Panc1 (cell line): ENCODE results near the gene TXNL1. TPM values are rescaled to one million over a fixed set of nuclear protein-coding genes. Genes with fewer than 3 reads are reported as not detected.
"Not testable (repeated sequence)": the region's sequence is repeated elsewhere in the genome, so short reads cannot be mapped to it uniquely, and the experiment has no call there.

Experiments used
- ATAC-seq: fragments of 200-7000 bp; cut with Tn5 transposase; 2 replicates; pipeline ENCODE4 v1.9.1; 2020; ENCODE audit warnings: mild to moderate bottlenecking, moderate library complexity
- BruUV-seq: library from RNA; stranded (reverse); fragments of 400-500 nt; replicated peaks from 2 replicates; lab custom pipeline; 2021; lab: Mats Ljungman, UMichigan
- CTCF ChIA-PET: fragments of 300-600 bp; sonication (Branson Sonifier 250); formaldehyde crosslinking; loops from one replicate; lab custom pipeline; 2022; ENCODE audit warnings: antibody characterized with exemption; lab: Charles Lee
- POLR2A ChIA-PET: fragments of 300-600 bp; sonication (Branson Sonifier 250); formaldehyde crosslinking; loops from one replicate; lab custom pipeline; 2022; ENCODE audit warnings: antibody characterized with exemption; lab: Charles Lee
- DNase-seq: peaks from one replicate; pipeline ENCODE4 v3.0.0-alpha.2; 2010; ENCODE audit warnings: low read depth, low spot score
- H3K27ac ChIP-seq: 2 replicates; pipeline ENCODE4 v1.5.1; 2011; ENCODE audit warnings: mild to moderate bottlenecking, low read length, inconsistent platforms
- H3K27me3 ChIP-seq: fragments of 200-500 bp; sonication (Bioruptor generic); 2 replicates; pipeline ENCODE4 v1.6.0; 2014; ENCODE audit warnings: low read length, inconsistent platforms; ENCODE audit not compliant: control insufficient read depth, insufficient read depth
- H3K36me3 ChIP-seq: fragments of 200-500 bp; sonication (Bioruptor generic); 2 replicates; pipeline ENCODE4 v1.5.1; 2014; ENCODE audit warnings: inconsistent platforms, mild to moderate bottlenecking, low read length, moderate library complexity; ENCODE audit not compliant: control insufficient read depth, insufficient read depth
- H3K4me1 ChIP-seq: 2 replicates; pipeline ENCODE4 v1.5.1; 2011; ENCODE audit warnings: inconsistent platforms, mild to moderate bottlenecking, low read length, moderate library complexity; ENCODE audit not compliant: control insufficient read depth, insufficient read depth
- H3K4me3 ChIP-seq, 2 experiments: 2 replicates each; pipeline ENCODE4 v1.5.1; 2011 to 2012; ENCODE audit warnings: low read depth in 2 of 2, low read length in 2 of 2, mild to moderate bottlenecking in 2 of 2, inconsistent platforms in 1 of 2, moderate library complexity in 1 of 2
- H3K9me3 ChIP-seq: fragments of 200-500 bp; sonication (Bioruptor generic); 2 replicates; pipeline ENCODE4 v1.5.1; 2014; ENCODE audit warnings: low read depth, mild to moderate bottlenecking, inconsistent platforms, low read length, moderate library complexity; ENCODE audit not compliant: control insufficient read depth, insufficient read depth
- POLR2AphosphoS5 ChIP-seq: IDR thresholded peaks from 2 replicates; pipeline ENCODE4 v1.6.1; 2012; ENCODE audit warnings: mild to moderate bottlenecking, low read depth, low read length, moderate library complexity
- REST ChIP-seq, 2 experiments: IDR thresholded peaks; 2 replicates each; pipeline ENCODE4 v1.6.1; 2011 to 2012; ENCODE audit warnings: low read depth in 2 of 2, control low read depth in 1 of 2, low read length in 1 of 2, mild to moderate bottlenecking in 1 of 2, moderate library complexity in 1 of 2; ENCODE audit not compliant: insufficient read depth in 1 of 2
- SIN3A ChIP-seq: IDR thresholded peaks from 2 replicates; pipeline ENCODE4 v1.6.1; 2012; ENCODE audit warnings: low read depth, mild to moderate bottlenecking, low read length, moderate library complexity, borderline replicate concordance; ENCODE audit not compliant: insufficient read depth
- TCF7L2 ChIP-seq: IDR thresholded peaks from 2 replicates; pipeline ENCODE4 v1.6.1; 2011; ENCODE audit warnings: mild to moderate bottlenecking, low read depth, low read length, inconsistent platforms
- in situ Hi-C: cut with HindIII; loops from 2 replicates; pipeline ENCODE4 v1.10.0; 2016; ENCODE audit warnings: low sequenced_read_pairs, low pct_unique_long_range_greater_than_20kb
- intact Hi-C: fragments of 100-400 bp; cut with micrococcal nuclease; formaldehyde crosslinking; loops from one replicate; pipeline ENCODE4 v1.10.0; 2022; ENCODE audit not compliant: unreplicated experiment
- total RNA-seq: library from RNA; stranded (reverse); gene quantifications from one replicate; pipeline ENCODE4 v1.2.1, GENCODE V29; 2021; ENCODE audit not compliant: unreplicated experiment
- TF ChIP-seq, protein P1 (sequence below): fragments of 450-650 bp; IDR thresholded peaks from 2 replicates; pipeline ENCODE4 v1.5.1; 2017; ENCODE audit warnings: mild to moderate bottlenecking

The TXNL1 gene
- total RNA-seq, 1 experiment from 2014 or later: 58.3 TPM

DNA sequence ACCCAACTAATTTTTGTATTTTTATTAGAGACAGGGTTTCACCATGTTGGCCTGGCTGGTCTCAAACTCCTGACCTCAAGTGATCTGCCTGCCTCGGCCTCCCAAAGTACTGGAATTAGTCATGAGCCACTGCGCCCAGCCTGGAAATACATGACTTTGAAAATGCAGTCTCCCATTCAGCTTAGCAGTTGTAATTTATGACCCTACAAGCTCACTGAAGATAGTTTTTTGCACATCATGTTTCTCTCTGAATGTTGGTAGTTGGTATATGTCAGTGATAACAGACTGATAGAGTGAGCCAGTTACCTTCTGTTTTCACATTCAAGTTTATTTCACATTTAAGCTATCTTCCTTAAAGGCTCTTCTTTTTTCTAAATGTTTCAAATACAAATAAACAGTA is 19.9 kb upstream of the TXNL1 start:
- no peak overlapping the region for H3K27ac ChIP-seq
- DNase-seq: no peak
- H3K27me3 ChIP-seq: no peaks in the 10 kb centered on the region
- H3K4me3 ChIP-seq: no peak overlapping the region
- H3K36me3 ChIP-seq: no peaks in the 10 kb centered on the region
- H3K4me1 ChIP-seq: no peaks in the 10 kb centered on the region
- ChIA-PET CTCF (no interaction called here), POLR2A (no interaction called here)
- no peak for TF ChIP-seq REST (IDR thresholded peaks at IDR 0.05; ENCODE audit: insufficient read depth in 1 of 2, low read depth in 2 of 2, low read length in 1 of 2)
- no peak for TF ChIP-seq TCF7L2
- TF ChIP-seq POLR2AphosphoS5: no peak
- no peak for TF ChIP-seq SIN3A
- TF ChIP-seq, protein P1, sequence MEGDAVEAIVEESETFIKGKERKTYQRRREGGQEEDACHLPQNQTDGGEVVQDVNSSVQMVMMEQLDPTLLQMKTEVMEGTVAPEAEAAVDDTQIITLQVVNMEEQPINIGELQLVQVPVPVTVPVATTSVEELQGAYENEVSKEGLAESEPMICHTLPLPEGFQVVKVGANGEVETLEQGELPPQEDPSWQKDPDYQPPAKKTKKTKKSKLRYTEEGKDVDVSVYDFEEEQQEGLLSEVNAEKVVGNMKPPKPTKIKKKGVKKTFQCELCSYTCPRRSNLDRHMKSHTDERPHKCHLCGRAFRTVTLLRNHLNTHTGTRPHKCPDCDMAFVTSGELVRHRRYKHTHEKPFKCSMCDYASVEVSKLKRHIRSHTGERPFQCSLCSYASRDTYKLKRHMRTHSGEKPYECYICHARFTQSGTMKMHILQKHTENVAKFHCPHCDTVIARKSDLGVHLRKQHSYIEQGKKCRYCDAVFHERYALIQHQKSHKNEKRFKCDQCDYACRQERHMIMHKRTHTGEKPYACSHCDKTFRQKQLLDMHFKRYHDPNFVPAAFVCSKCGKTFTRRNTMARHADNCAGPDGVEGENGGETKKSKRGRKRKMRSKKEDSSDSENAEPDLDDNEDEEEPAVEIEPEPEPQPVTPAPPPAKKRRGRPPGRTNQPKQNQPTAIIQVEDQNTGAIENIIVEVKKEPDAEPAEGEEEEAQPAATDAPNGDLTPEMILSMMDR: no peak
- intact Hi-C loops (no loop called here), in situ Hi-C loops (no loop called here)
- ATAC-seq: no peak
- BruUV-seq: no TSS peak
- no peaks in the 10 kb centered on the region for H3K9me3 ChIP-seq

DNA sequence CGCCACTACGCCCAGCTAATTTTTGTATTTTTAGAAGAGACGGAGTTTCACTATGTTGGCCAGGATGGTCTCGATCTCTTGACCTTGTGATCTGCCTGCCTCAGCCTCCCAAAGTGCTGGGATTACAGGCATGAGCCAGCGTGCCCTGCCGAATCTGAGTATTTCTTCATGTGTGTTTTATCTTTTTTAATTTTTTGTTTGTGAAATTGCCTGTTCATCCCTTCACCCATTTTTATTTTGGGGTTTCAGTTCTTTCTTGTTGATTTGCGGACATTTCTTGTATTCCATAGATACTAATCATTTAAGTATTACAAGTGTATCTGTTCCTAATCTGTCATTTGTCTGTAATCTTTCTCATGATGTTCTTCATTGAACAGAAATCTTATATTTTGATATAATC is 15.9 kb upstream of the TXNL1 start:
- intact Hi-C loops, BruUV-seq, H3K4me1 ChIP-seq, CTCF ChIA-PET, ATAC-seq, in situ Hi-C loops, H3K4me3 ChIP-seq, H3K27ac ChIP-seq, H3K27me3 ChIP-seq, DNase-seq, H3K9me3 ChIP-seq, H3K36me3 ChIP-seq: not testable (repeated sequence)
- POLR2A ChIA-PET: interaction anchor here (0.6 kb wide), 1 partner anchor 1115 kb away, joined by 3 read pairs; no protein-coding TSS in a partner anchor

DNA sequence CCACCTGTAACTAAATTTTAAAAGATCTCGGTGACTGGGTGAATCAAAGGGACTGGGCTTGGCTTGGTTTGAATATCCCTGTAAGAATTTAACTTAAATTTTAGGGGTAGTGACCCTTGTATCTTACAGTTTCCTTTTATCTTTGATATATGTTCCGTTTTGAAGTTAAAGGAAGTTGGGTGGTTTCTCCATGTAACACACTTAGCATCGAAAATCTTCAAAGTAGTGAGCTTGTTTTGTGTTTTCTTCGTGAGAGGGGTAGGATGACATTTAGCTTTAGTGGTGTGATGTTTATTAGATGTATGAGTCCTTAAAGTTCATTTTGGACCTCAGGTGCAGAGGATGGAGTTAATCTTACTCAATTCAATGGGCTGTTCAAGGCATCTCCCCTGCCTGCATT is 14.4 kb upstream of the TXNL1 start:
- intact Hi-C loops (no loop called here), in situ Hi-C loops (no loop called here)
- ChIA-PET POLR2A (no interaction called here), CTCF (no interaction called here)
- Histone ChIP-seq H3K9me3 (no peaks in the 10 kb centered on the region), H3K27me3 (no peaks in the 10 kb centered on the region), H3K4me3 (no peak overlapping the region), H3K27ac (no peak overlapping the region), H3K36me3 (no peaks in the 10 kb centered on the region), H3K4me1 (no peaks in the 10 kb centered on the region; the same call in 1 of the 2 replicates)
- no peak for DNase-seq
- BruUV-seq: no TSS peak
- no peak for ATAC-seq
- TF ChIP-seq SIN3A: no peak
- no peak for TF ChIP-seq POLR2AphosphoS5
- no peak for TF ChIP-seq REST (IDR thresholded peaks at IDR 0.05; ENCODE audit: insufficient read depth in 1 of 2, low read depth in 2 of 2, low read length in 1 of 2)
- TF ChIP-seq, protein P1: no peak
- no peak for TF ChIP-seq TCF7L2
